Subcutaneous adipose tissue (tissue), 4 donors: ENCODE measurements around the gene CDCA4. TPM values are rescaled to one million over a fixed set of nuclear protein-coding genes. Genes with fewer than 3 reads are reported as not detected.

Experiments used
- CTCF ChIP-seq: fragments of 450-650 bp; IDR thresholded peaks from one replicate; pipeline ENCODE4 v1.5.1; 2016; ENCODE audit warnings: low read depth, mild to moderate bottlenecking, control low read depth, antibody characterized with exemption, moderate library complexity
- total RNA-seq, 4 donors: library from RNA; depleted of rRNA; stranded (reverse); fragments of >200 nt; gene quantifications; one replicate each; pipeline ENCODE4 v1.1.0, GENCODE V29; 2016

CDCA4 gene
- total RNA-seq, 4 donors from 2014 or later: 4.0 to 6.6 (median 6.3) TPM

- TF ChIP-seq CTCF: no peak
These were observed 43.7 kb downstream of the CDCA4 start for GRCh38 chr14:104977008-104977680.

GRCh38 chr14:104976198-104977007 is 44.5 kb downstream of the CDCA4 start:
- TF ChIP-seq CTCF: no peak

GRCh38 chr14:104975481-104976197 is 45.2 kb downstream of the CDCA4 start:
- TF ChIP-seq CTCF: no peak

- no peak for TF ChIP-seq CTCF
These were observed 46.1 kb downstream of the CDCA4 start for GRCh38 chr14:104974665-104975390.

GRCh38 chr14:104974146-104974541 is 46.7 kb downstream of the CDCA4 start:
- TF ChIP-seq CTCF: no peak

GRCh38 chr14:104973385-104974145 is 47.3 kb downstream of the CDCA4 start:
- TF ChIP-seq CTCF: no peak
